GM12865 (cell line): Measurements from ENCODE around the gene ZNF490.

Source experiments
- DNase-seq: peaks from one replicate; pipeline ENCODE4 v3.0.0; 2010; ENCODE audit warnings: low read depth
- H3K4me3 ChIP-seq: 2 replicates; pipeline ENCODE4 v1.5.1; 2011; ENCODE audit warnings: mild to moderate bottlenecking, low read depth, low read length, control low read depth
- CTCF ChIP-seq: IDR thresholded peaks from 2 replicates; pipeline ENCODE4 v1.5.1; 2011; ENCODE audit warnings: low read length, control low read depth, low read depth, inconsistent platforms; ENCODE audit not compliant: insufficient read depth; ENCODE audit errors: missing control alignments

Gene ZNF490

GRCh38 chr19:12639901-12640613, 29.4 kb upstream of the ZNF490 start:
- DNase-seq = peak; percentile 64
- no peak overlapping the region for H3K4me3 ChIP-seq
- peak; percentile 27 for TF ChIP-seq CTCF

- no peak for DNase-seq
- no peak overlapping the region for H3K4me3 ChIP-seq
- no peak for TF ChIP-seq CTCF
Observed at GRCh38 chr19:12638611-12639182, 28.1 kb upstream of the ZNF490 start.

GRCh38 chr19:12636631-12637030, 26.0 kb upstream of the ZNF490 start:
- TF ChIP-seq CTCF = no peak
- no peak overlapping the region for H3K4me3 ChIP-seq
- no peak for DNase-seq

- TF ChIP-seq CTCF = no peak
- no peak for DNase-seq
- H3K4me3 ChIP-seq = no peak overlapping the region
Observed at GRCh38 chr19:12629215-12629614, 18.6 kb upstream of the ZNF490 start.

GRCh38 chr19:12628040-12629022, 17.7 kb upstream of the ZNF490 start:
- no peak for TF ChIP-seq CTCF
- peak; percentile 39 for DNase-seq

GRCh38 chr19:12626958-12627357, 16.3 kb upstream of the ZNF490 start:
- no peak overlapping the region for H3K4me3 ChIP-seq
- no peak for DNase-seq
- no peak for TF ChIP-seq CTCF

More at GRCh38 chr19:12628040-12629022, 17.7 kb upstream of the ZNF490 start:
- H3K4me3 ChIP-seq = no peak overlapping the region
